ENCODE measurements around the gene MAP7. TPM values are rescaled to one million over a fixed set of nuclear protein-coding genes. Genes with fewer than 3 reads are reported as not detected.

The MAP7 gene
- total RNA-seq, 4 donors from 2014 or later, result 40.6 to 61.3 (median 46.6) TPM

GRCh38 chr6:136334853-136335252 lies 215.4 kb downstream of the MAP7 start:
- WGBS, 2 donors (ENCODE audit: low coverage in 1 of 2), result 69% methylated on average over 9 of the region's 9 CpGs; no CpG with 5 or more reads in 1 of the 2 donors
- no peak overlapping the region for H3K27ac ChIP-seq
- DNase-seq, result no peak
- H3K4me1 ChIP-seq, result no peaks in the 10 kb centered on the region
- TF ChIP-seq CTCF (IDR thresholded peaks at IDR 0.05) (no peak), POLR2A (IDR thresholded peaks at IDR 0.05) (no peak), EP300 (IDR thresholded peaks at IDR 0.05; ENCODE audit: low read depth) (no peak), POLR2AphosphoS5 (IDR thresholded peaks at IDR 0.05) (no peak)
- H3K4me3 ChIP-seq, result no peak overlapping the region
- no peaks in the 10 kb centered on the region for H3K27me3 ChIP-seq
- H3K9me3 ChIP-seq, result no peaks in the 10 kb centered on the region
- intact Hi-C loops (cut with DNase I; ENCODE audit: low total_unique reads) (no loop called here), in situ Hi-C loops (cut with MboI; ENCODE audit: low pct_ligation_motif_present in 1 of 4, low pct_unique_long_range_greater_than_20kb in 1 of 4, low sequenced_read_pairs in 3 of 4) (no loop called here)
- H3K36me3 ChIP-seq, result no peaks in the 10 kb centered on the region

DNA sequence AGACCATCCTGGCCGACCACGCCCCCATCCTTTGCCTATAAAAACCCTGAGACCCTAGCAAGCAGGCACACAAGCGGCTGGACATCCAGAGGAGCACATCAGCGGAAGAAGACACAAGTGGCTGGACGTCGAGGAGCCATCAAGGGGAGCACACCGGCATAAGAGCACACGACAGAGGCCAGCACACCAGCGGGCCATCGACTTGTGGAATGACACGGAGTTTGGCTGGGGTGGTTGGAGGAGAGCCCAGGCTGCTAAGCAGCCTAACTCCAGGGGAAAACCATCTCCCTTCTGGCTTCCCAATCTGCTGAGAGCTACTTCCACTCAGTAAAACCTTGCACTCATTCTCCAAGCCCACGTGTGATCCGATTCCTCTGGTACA lies 215.8 kb downstream of the MAP7 start:
- H3K9me3 ChIP-seq, result no peaks in the 10 kb centered on the region
- no peak overlapping the region for H3K4me3 ChIP-seq
- intact Hi-C loops (cut with DNase I; ENCODE audit: low total_unique reads), result no loop called here
- H3K36me3 ChIP-seq, result no peaks in the 10 kb centered on the region
- no peaks in the 10 kb centered on the region for H3K4me1 ChIP-seq
- DNase-seq, result no peak
- 85% methylated on average over 13 of the region's 13 CpGs; no CpG with 5 or more reads in 1 of the 2 donors for WGBS, 2 donors (ENCODE audit: low coverage in 1 of 2)
- H3K27me3 ChIP-seq, result no peaks in the 10 kb centered on the region
- in situ Hi-C loops (cut with MboI; ENCODE audit: low pct_ligation_motif_present in 1 of 4, low pct_unique_long_range_greater_than_20kb in 1 of 4, low sequenced_read_pairs in 3 of 4), result no loop called here
- no peak for TF ChIP-seq POLR2AphosphoS5 (IDR thresholded peaks at IDR 0.05)
- TF ChIP-seq POLR2A (IDR thresholded peaks at IDR 0.05), result no peak
- TF ChIP-seq CTCF (IDR thresholded peaks at IDR 0.05), result no peak
- TF ChIP-seq EP300 (IDR thresholded peaks at IDR 0.05; ENCODE audit: low read depth), result no peak
- no peak overlapping the region for H3K27ac ChIP-seq

DNA sequence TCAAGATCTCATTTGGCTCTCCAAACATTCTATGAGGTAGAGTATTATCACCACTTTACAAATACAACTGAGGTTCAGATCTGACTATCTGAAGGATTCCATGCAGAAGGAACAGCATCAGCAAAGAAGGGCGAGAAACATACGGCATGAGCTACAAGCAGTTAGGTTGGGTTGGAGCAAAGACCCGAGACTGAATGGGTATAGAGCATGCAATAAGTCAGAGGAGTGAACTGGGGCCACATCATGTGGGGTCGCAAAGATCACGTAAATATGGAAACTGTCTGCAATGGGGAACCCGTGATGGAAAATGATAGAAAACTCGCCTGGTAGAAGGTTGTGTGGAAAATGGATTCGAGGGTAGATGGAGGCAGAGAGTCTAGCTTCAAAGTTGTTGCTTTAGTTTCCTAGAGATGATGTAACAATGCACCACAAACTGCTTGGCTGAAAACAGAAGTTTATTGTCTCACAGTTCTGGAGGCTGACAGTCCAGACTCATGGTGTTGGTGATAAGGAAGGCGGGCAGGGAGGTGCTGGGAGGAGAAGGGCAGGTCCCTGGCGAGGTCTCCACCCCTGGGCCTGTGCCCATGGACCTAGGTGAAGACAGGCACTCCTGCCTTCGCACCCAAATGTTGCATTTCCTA lies 216.3 kb downstream of the MAP7 start:
- H3K36me3 ChIP-seq, result no peaks in the 10 kb centered on the region
- no peak overlapping the region for H3K4me3 ChIP-seq
- 73 to 74% methylated on average over 8 to 11 of the region's 11 CpGs for WGBS, 2 donors (ENCODE audit: low coverage in 1 of 2)
- no peaks in the 10 kb centered on the region for H3K27me3 ChIP-seq
- no peak for DNase-seq
- intact Hi-C loops (cut with DNase I; ENCODE audit: low total_unique reads) (no loop called here), in situ Hi-C loops (cut with MboI; ENCODE audit: low pct_ligation_motif_present in 1 of 4, low pct_unique_long_range_greater_than_20kb in 1 of 4, low sequenced_read_pairs in 3 of 4) (no loop called here)
- H3K27ac ChIP-seq, result no peak overlapping the region
- no peak for TF ChIP-seq CTCF (IDR thresholded peaks at IDR 0.05)
- TF ChIP-seq EP300 (IDR thresholded peaks at IDR 0.05; ENCODE audit: low read depth), result no peak
- no peak for TF ChIP-seq POLR2A (IDR thresholded peaks at IDR 0.05)
- no peak for TF ChIP-seq POLR2AphosphoS5 (IDR thresholded peaks at IDR 0.05)
- H3K4me1 ChIP-seq, result no peaks in the 10 kb centered on the region
- H3K9me3 ChIP-seq, result no peaks in the 10 kb centered on the region

GRCh38 chr6:136331461-136331860 lies 218.8 kb downstream of the MAP7 start:
- no peak overlapping the region for H3K27ac ChIP-seq
- intact Hi-C loops (cut with DNase I; ENCODE audit: low total_unique reads), result no loop called here
- WGBS, 2 donors (ENCODE audit: low coverage in 1 of 2), result 78 to 82% methylated on average over 1 of the region's 1 CpG

More at GRCh38 chr6:136331461-136331860, 218.8 kb downstream of the MAP7 start:
- DNase-seq, result no peak
- H3K4me1 ChIP-seq, result no peaks in the 10 kb centered on the region
- H3K27me3 ChIP-seq, result no peaks in the 10 kb centered on the region
- in situ Hi-C loops (cut with MboI; ENCODE audit: low pct_ligation_motif_present in 1 of 4, low pct_unique_long_range_greater_than_20kb in 1 of 4, low sequenced_read_pairs in 3 of 4), result no loop called here
- no peak overlapping the region for H3K4me3 ChIP-seq
- H3K36me3 ChIP-seq, result no peaks in the 10 kb centered on the region
- H3K9me3 ChIP-seq, result no peaks in the 10 kb centered on the region
- no peak for TF ChIP-seq POLR2AphosphoS5 (IDR thresholded peaks at IDR 0.05)
- no peak for TF ChIP-seq CTCF (IDR thresholded peaks at IDR 0.05)
- TF ChIP-seq EP300 (IDR thresholded peaks at IDR 0.05; ENCODE audit: low read depth), result no peak
- no peak for TF ChIP-seq POLR2A (IDR thresholded peaks at IDR 0.05)

Measured in transverse colon (tissue), 4 donors.